A673 (cell line): Measurements from ENCODE around the gene CDH12.

Experiments used
- CTCF ChIP-seq: fragments of 300-800, 200-600 bp; sonication (generic); conservative IDR thresholded peaks from 2 replicates; pipeline ENCODE4 v1.5.1; 2017; ENCODE audit warnings: low read depth, mild to moderate bottlenecking, antibody characterized with exemption, low read length, moderate library complexity, mixed read lengths
- EZH2 ChIP-seq: fragments of 200-600 bp; sonication (generic); IDR thresholded peaks from 2 replicates; pipeline ENCODE4 v1.6.1; 2017; ENCODE audit warnings: borderline replicate concordance, low read depth, mild to moderate bottlenecking, mixed read lengths, antibody characterized with exemption, low read length; ENCODE audit not compliant: poor library complexity, severe bottlenecking

GRCh38 chr5:22625451-22625850, 227.7 kb downstream of the CDH12 start:
- TF ChIP-seq CTCF, result no peak
- no peak for TF ChIP-seq EZH2
